ENCODE results near the gene RAB15. TPM values are rescaled to one million over a fixed set of nuclear protein-coding genes. Genes with fewer than 3 reads are reported as not detected.

Gene RAB15
- total and polyA plus RNA-seq, 7 donors, result 3.1 to 61.9 (median 18.0) TPM

DNA sequence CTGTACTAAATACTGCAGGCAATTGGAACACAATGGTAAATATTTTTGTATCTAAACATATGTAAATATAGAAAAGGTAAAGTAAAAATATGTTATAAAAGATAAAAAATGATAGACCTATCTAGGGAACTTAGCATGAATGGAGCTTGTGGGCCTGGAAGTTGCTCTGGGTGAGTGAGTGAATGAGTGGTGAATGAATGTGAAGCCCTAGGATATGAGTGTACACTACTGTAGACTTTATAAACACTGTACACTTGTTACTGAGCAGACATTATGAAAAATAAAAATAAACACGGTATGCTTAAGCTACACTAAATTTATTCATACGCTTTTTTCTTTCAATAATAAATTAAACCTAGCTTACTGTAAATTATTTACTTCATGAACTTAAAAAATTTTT lies 22.4 kb upstream of the RAB15 start:
- H3K27ac ChIP-seq, result no peak overlapping the region
- WGBS, 3 donors, result 94 to 98% (median 94%) methylated on average over 2 of the region's 2 CpGs

DNA sequence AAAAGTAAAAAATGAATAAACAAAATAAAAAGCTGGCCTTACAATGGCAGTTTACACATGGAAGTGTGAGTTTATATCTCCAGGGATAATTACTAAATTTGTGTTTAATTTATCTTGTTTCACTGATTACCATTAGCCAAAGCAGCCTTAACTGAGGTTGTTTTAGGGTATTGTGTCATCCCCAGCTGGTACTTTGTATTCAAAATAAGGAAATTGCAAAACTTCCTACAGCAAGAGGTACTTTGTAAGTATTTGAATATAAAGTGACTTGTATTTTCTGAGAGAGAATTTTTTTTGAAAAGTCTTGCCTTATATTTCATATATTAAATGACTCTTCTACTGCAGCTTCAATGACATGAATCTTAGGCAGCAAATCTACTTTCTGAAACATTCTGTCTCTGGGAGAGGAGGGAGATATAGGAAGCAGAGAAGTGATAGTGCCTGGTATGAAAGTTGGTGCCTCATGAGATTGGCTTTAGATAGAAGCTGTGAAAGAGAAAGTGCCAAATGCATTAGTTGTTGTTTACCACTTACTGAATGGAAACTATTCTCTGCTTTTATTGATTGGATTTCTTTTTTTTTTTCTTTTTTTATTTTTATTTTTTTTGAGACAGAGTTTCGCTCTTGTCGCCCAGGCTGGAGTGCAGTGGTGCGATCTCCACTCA lies 21.3 kb upstream of the RAB15 start:
- ATAC-seq, result no peak
- Histone ChIP-seq H3K36me3 (ENCODE audit: insufficient read depth in 1 of 2, low read depth in 1 of 2) (no peaks in the 10 kb centered on the region), H3K4me3 (no peak overlapping the region), H3K27me3 (ENCODE audit: insufficient read depth in 3 of 3, low read length in 2 of 3) (no peaks in the 10 kb centered on the region), H3K4me1 (peaks cover 6% of the 10 kb centered on the region), H3K27ac (peak overlapping the region; percentile 3), H3K9me3 (no peaks in the 10 kb centered on the region)
- 97 to 100% (median 100%) methylated on average over 3 of the region's 3 CpGs for WGBS, 3 donors
- TF ChIP-seq, protein P1, sequence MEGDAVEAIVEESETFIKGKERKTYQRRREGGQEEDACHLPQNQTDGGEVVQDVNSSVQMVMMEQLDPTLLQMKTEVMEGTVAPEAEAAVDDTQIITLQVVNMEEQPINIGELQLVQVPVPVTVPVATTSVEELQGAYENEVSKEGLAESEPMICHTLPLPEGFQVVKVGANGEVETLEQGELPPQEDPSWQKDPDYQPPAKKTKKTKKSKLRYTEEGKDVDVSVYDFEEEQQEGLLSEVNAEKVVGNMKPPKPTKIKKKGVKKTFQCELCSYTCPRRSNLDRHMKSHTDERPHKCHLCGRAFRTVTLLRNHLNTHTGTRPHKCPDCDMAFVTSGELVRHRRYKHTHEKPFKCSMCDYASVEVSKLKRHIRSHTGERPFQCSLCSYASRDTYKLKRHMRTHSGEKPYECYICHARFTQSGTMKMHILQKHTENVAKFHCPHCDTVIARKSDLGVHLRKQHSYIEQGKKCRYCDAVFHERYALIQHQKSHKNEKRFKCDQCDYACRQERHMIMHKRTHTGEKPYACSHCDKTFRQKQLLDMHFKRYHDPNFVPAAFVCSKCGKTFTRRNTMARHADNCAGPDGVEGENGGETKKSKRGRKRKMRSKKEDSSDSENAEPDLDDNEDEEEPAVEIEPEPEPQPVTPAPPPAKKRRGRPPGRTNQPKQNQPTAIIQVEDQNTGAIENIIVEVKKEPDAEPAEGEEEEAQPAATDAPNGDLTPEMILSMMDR (IDR thresholded peaks at IDR 0.05), result no peak
- DNase-seq, result no peak
- intact Hi-C loops (cut with DNase I), result no loop called here

More for the DNA sequence above, 22.4 kb upstream of the RAB15 start:
- no peak overlapping the region for H3K4me3 ChIP-seq
- ATAC-seq (no peak), DNase-seq (no peak)
- H3K4me1 ChIP-seq, result peaks cover 5% of the 10 kb centered on the region
- intact Hi-C loops (cut with DNase I), result no loop called here
- H3K27me3 ChIP-seq (ENCODE audit: insufficient read depth in 3 of 3, low read length in 2 of 3), result no peaks in the 10 kb centered on the region
- TF ChIP-seq, protein P1 (IDR thresholded peaks at IDR 0.05), result no peak
- H3K36me3 ChIP-seq (ENCODE audit: insufficient read depth in 1 of 2, low read depth in 1 of 2), result no peaks in the 10 kb centered on the region
- no peaks in the 10 kb centered on the region for H3K9me3 ChIP-seq

DNA sequence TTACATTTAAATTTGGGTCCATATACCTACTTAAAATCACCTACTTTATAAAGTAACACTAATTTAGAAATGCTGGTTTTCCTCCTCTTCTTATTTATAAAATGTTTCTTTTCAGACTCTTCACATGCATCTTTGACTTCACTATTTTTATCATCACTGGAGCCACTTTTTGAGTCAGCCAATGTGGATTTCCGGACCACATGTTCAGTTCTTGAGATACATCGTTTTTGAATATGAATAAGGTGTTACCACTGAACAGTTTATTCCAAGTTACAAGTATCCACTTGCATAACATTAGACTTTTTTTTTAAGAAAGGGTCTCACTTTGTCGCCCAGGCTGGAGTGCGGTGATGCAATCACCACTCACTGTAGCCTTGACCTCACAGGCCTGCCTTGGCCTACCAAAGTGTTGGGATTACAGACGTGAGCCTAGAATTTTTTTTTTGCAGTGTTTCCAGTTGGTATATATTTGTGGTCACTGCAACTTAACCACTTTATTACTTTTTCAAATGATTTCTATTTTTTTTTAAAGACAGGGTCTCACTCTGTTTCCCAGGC lies 20.3 kb upstream of the RAB15 start:
- Histone ChIP-seq H3K4me1 (peaks cover 11% of the 10 kb centered on the region), H3K9me3 (no peaks in the 10 kb centered on the region), H3K36me3 (ENCODE audit: insufficient read depth in 1 of 2, low read depth in 1 of 2) (no peaks in the 10 kb centered on the region), H3K4me3 (no peak overlapping the region), H3K27me3 (ENCODE audit: insufficient read depth in 3 of 3, low read length in 2 of 3) (no peaks in the 10 kb centered on the region), H3K27ac (peak overlapping the region; percentile 3)
- DNase-seq, result no peak
- TF ChIP-seq, protein P1 (IDR thresholded peaks at IDR 0.05), result no peak
- 78 to 92% (median 83%) methylated on average over 5 of the region's 5 CpGs for WGBS, 3 donors
- no peak for ATAC-seq
- intact Hi-C loops (cut with DNase I), result no loop called here

DNA sequence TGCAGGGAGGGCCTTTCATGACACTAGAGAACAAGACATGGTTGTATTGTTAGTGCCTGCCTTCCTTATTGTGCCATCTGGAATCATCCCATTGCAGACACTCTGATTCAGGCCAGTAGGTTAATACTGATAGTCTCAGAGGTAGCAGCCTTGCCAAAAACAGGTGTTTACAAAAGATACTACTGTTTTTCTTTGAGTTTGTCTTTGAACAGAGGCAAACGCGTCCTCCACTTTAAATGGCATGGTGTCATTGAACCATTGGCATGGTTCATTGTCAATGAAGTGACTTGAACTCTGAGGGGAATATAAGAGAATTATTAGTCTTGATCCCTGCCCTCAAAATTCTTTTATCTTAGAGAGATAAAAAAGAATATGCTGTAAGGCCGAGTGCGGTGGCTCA lies 18.8 kb upstream of the RAB15 start:
- Histone ChIP-seq H3K4me3 (no peak overlapping the region), H3K9me3 (no peaks in the 10 kb centered on the region), H3K36me3 (ENCODE audit: insufficient read depth in 1 of 2, low read depth in 1 of 2) (no peaks in the 10 kb centered on the region), H3K27me3 (ENCODE audit: insufficient read depth in 3 of 3, low read length in 2 of 3) (no peaks in the 10 kb centered on the region), H3K4me1 (peaks cover 15% of the 10 kb centered on the region), H3K27ac (no peak overlapping the region)
- intact Hi-C loops (cut with DNase I), result no loop called here
- 93 to 95% (median 95%) methylated on average over 4 of the region's 4 CpGs for WGBS, 3 donors
- no peak for DNase-seq
- no peak for ATAC-seq
- TF ChIP-seq, protein P1 (IDR thresholded peaks at IDR 0.05), result no peak
